Right atrium auricular region (tissue), 2 donors: ENCODE measurements around the gene AIFM2. TPM values are rescaled to one million over a fixed set of nuclear protein-coding genes. Genes with fewer than 3 reads are reported as not detected.

Source experiments
- DNase-seq: peaks from one replicate; pipeline ENCODE4 v3.0.0-alpha.2; 2019; ENCODE audit warnings: low spot score
- H3K27ac ChIP-seq, 2 donors: fragments of 200-600 bp; sonication (generic); 1 replicate in 1 of 2; 2 replicates in 1 of 2; pipeline ENCODE4 v1.5.1; 2016 to 2019
- H3K27me3 ChIP-seq, 2 donors: fragments of 200-600 bp; sonication (generic); one replicate each; pipeline versions ENCODE4 v1.5.1 to v1.6.0; 2017 to 2019
- H3K36me3 ChIP-seq: fragments of 200-600 bp; sonication (generic); one replicate; pipeline ENCODE4 v1.5.1; 2016
- H3K4me1 ChIP-seq, 2 donors: fragments of 200-600 bp; sonication (generic); one replicate each; pipeline versions ENCODE4 v1.5.1 to v1.6.0; 2017 to 2019
- H3K4me3 ChIP-seq, 2 donors: fragments of 200-600 bp; sonication (generic); 1 replicate in 1 of 2; 2 replicates in 1 of 2; pipeline ENCODE4 v1.5.1; 2017 to 2019; ENCODE audit warnings: mild to moderate bottlenecking in 1 of 2, moderate library complexity in 1 of 2
- H3K9me3 ChIP-seq, 2 donors: fragments of 200-600 bp; sonication (generic); one replicate each; pipeline ENCODE4 v1.5.1; 2019
- total RNA-seq, 2 donors: library from RNA; depleted of rRNA; stranded (reverse); fragments of >200 nt; gene quantifications; one replicate each; pipeline ENCODE4 v1.1.0, GENCODE V29; 2016
- TF ChIP-seq, protein P1 (sequence below), 2 donors: fragments of 200-600 bp; sonication (generic); IDR thresholded peaks; one replicate each; pipeline ENCODE4 v1.5.1; 2019; ENCODE audit warnings: antibody characterized with exemption in 2 of 2

Gene AIFM2
- total RNA-seq, 2 donors from 2014 or later = 6.2 to 12.0 TPM

DNA sequence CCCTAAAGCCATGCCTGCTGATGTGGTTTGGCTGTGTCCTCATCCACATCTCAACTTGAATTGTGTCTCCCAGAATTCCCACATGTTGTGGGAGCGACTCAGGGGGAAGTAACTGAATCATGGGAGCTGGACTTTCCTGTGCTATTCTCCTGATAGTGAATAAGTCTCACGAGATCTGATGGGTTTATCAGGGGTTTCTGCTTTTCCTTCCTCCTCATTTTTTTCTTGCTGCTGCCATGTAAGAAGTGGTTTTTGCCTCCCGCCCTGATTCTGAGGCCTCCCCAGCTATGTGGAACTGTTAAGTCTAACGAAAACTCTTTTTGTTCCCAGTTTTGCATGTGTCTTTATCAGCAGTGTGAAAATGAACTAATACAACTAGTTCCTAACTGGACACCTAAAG is 68.1 kb downstream of the AIFM2 start:
- H3K27me3 ChIP-seq = no peaks in the 10 kb centered on the region
- no peaks in the 10 kb centered on the region for H3K9me3 ChIP-seq
- TF ChIP-seq, protein P1, sequence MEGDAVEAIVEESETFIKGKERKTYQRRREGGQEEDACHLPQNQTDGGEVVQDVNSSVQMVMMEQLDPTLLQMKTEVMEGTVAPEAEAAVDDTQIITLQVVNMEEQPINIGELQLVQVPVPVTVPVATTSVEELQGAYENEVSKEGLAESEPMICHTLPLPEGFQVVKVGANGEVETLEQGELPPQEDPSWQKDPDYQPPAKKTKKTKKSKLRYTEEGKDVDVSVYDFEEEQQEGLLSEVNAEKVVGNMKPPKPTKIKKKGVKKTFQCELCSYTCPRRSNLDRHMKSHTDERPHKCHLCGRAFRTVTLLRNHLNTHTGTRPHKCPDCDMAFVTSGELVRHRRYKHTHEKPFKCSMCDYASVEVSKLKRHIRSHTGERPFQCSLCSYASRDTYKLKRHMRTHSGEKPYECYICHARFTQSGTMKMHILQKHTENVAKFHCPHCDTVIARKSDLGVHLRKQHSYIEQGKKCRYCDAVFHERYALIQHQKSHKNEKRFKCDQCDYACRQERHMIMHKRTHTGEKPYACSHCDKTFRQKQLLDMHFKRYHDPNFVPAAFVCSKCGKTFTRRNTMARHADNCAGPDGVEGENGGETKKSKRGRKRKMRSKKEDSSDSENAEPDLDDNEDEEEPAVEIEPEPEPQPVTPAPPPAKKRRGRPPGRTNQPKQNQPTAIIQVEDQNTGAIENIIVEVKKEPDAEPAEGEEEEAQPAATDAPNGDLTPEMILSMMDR (IDR thresholded peaks at IDR 0.05) = no peak

DNA sequence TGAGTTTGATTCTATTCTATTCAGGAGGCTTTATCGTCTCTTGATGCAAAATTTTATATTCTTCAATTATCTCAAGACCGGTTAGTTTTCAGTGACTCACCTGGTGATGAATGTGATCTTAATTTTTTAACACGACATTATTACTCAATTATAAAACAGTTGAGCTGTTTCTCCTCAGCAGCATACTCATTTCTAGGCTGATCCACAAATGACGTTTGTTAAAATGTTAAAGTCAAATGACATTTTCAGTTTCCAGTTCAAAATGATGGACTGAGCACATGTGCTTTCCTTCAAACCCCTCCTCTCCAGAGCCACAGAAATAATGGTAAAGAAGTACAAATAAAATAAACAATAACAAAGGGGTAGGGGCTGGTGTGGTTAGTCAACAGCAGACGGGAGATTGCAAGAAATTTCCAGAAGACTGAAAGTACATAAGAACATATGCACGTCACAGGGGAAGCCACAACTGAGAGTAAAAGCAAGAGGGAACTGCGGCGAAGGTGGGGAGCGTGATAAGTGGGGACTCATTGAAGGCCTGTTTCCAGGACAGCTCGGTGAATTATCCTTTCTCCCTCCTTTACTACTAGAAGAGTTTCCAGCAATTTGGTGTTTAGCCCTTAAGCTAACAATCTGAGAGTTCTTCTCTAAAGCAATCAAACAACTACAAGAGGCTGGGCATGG is 69.1 kb downstream of the AIFM2 start:
- TF ChIP-seq, protein P1 (IDR thresholded peaks at IDR 0.05) = no peak

More for the DNA sequence above, 68.1 kb downstream of the AIFM2 start:
- no peaks in the 10 kb centered on the region for H3K4me1 ChIP-seq
- H3K27ac ChIP-seq = no peak overlapping the region
- H3K36me3 ChIP-seq = no peaks in the 10 kb centered on the region
- DNase-seq = no peak
- no peak overlapping the region for H3K4me3 ChIP-seq

More for the DNA sequence above, 69.1 kb downstream of the AIFM2 start:
- DNase-seq = no peak
- Histone ChIP-seq H3K36me3 (no peaks in the 10 kb centered on the region), H3K9me3 (no peaks in the 10 kb centered on the region), H3K4me3 (no peak overlapping the region), H3K27ac (no peak overlapping the region), H3K4me1 (no peaks in the 10 kb centered on the region), H3K27me3 (no peaks in the 10 kb centered on the region)

Other genes with a start within 250 kb of the AIFM2 start
- gene MACROH2A2, start 80.0 kb downstream of the AIFM2 start, total RNA-seq = 10 to 100 TPM; 17.3 to 19.6 TPM
- 1 to 10 TPM; 4.4 to 4.9 TPM for gene TYSND1, start 13.9 kb upstream of the AIFM2 start, total RNA-seq
- 10 to 100 TPM; 57.5 to 60.3 TPM for gene SAR1A, start 37.7 kb upstream of the AIFM2 start, total RNA-seq
- 10 to 100 TPM; 48.0 to 69.2 TPM for gene PPA1, start 100.6 kb upstream of the AIFM2 start, total RNA-seq
- under 1 TPM in 1 of 2 donors, not detected in 1; 0.47 TPM for gene NPFFR1, start 151.2 kb upstream of the AIFM2 start, total RNA-seq
- gene LRRC20, start 249.8 kb upstream of the AIFM2 start, total RNA-seq = 10 to 100 TPM; 18.9 to 65.0 TPM